ENCODE data around the gene DPP9. TPM values are rescaled to one million over a fixed set of nuclear protein-coding genes. Genes with fewer than 3 reads are reported as not detected.

DPP9 gene
- total and polyA plus RNA-seq, 2 of the 4 experiments (the other 2 are of a cell fraction): 12.4 to 33.0 TPM

GRCh38 chr19:4728871-4729270 lies 5.2 kb upstream of the DPP9 start:
- H3K4ac ChIP-seq (ENCODE audit: low read depth, low read length): no peak overlapping the region
- no peak overlapping the region for H3K9ac ChIP-seq (ENCODE audit: low read depth, low read length)
- H3K79me1 ChIP-seq (ENCODE audit: low read depth in 1 of 2, low read length in 2 of 2): no peaks in the 10 kb centered on the region
- dilution Hi-C loops (cut with HindIII; ENCODE audit: low sequenced_read_pairs, unreplicated experiment) (no loop called here), in situ Hi-C loops (cut with MboI; ENCODE audit: low sequenced_read_pairs) (no loop called here), intact Hi-C loops (cut with micrococcal nuclease) (no loop called here)
- peaks cover 2% of the 10 kb centered on the region; the same call in 1 of the 2 replicates for H3K4me1 ChIP-seq (ENCODE audit: control insufficient read depth, insufficient read depth, low read length)
- no peak overlapping the region for H3K27ac ChIP-seq (ENCODE audit: insufficient read depth, low read length)
- H3K36me3 ChIP-seq (ENCODE audit: control insufficient read depth, insufficient read depth, low read length): no peaks in the 10 kb centered on the region
- no peak overlapping the region for H3K4me3 ChIP-seq (ENCODE audit: insufficient read depth, low read depth, low read length)
- H2BK20ac ChIP-seq (ENCODE audit: low read depth, low read length): no peak overlapping the region
- WGBS, 2 experiments (ENCODE audit: extremely low coverage in 2 of 2, insufficient read length in 1 of 2): no CpG with 5 or more reads among the region's 10 CpGs
- H2BK15ac ChIP-seq (ENCODE audit: low read depth, low read length): no peak overlapping the region
- H4K91ac ChIP-seq (ENCODE audit: insufficient read depth, low read depth, low read length): no peak overlapping the region
- no peaks in the 10 kb centered on the region for H3K9me3 ChIP-seq (ENCODE audit: control insufficient read depth, insufficient read depth, low read length)
- no peak overlapping the region for H4K8ac ChIP-seq (ENCODE audit: low read depth in 2 of 2, low read length in 2 of 2)
- no peak overlapping the region for H3K23ac ChIP-seq (ENCODE audit: low read depth, low read length)
- ATAC-seq (ENCODE audit: low read depth) (no peak), DNase-seq (no peak)
- H4K5ac ChIP-seq (ENCODE audit: low read depth, low read length): no peak overlapping the region
- no peak overlapping the region for H3K56ac ChIP-seq (ENCODE audit: extremely low read depth, insufficient read depth, low read length)
- H2AK5ac ChIP-seq (ENCODE audit: low read depth, low read length): no peak overlapping the region
- CTCF ChIA-PET: interaction anchor here (1.1 kb wide), 1 partner anchor 62 kb away, joined by 3 read pairs; no protein-coding TSS in a partner anchor
- H2AFZ ChIP-seq (replicated peaks; ENCODE audit: low read length, poor library complexity): no peak overlapping the region
- no peak for TF ChIP-seq BHLHE40 (IDR thresholded peaks at IDR 0.05; ENCODE audit: low read depth, low read length)
- TF ChIP-seq FOS (IDR thresholded peaks at IDR 0.05; ENCODE audit: low read depth, low read length): no peak
- TF ChIP-seq, protein P1, sequence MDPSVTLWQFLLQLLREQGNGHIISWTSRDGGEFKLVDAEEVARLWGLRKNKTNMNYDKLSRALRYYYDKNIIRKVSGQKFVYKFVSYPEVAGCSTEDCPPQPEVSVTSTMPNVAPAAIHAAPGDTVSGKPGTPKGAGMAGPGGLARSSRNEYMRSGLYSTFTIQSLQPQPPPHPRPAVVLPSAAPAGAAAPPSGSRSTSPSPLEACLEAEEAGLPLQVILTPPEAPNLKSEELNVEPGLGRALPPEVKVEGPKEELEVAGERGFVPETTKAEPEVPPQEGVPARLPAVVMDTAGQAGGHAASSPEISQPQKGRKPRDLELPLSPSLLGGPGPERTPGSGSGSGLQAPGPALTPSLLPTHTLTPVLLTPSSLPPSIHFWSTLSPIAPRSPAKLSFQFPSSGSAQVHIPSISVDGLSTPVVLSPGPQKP (IDR thresholded peaks at IDR 0.05; ENCODE audit: borderline replicate concordance, low read depth, low read length): no peak
- TF ChIP-seq POLR2A (IDR thresholded peaks at IDR 0.05; ENCODE audit: low read depth, low read length): no peak
- no peak for TF ChIP-seq CTCF (conservative IDR thresholded peaks at IDR 0.05; ENCODE audit: low read depth, low read length)
- no peak for TF ChIP-seq MXI1 (IDR thresholded peaks at IDR 0.05; ENCODE audit: borderline replicate concordance, low read depth, low read length)
- no peak for TF ChIP-seq RCOR1 (IDR thresholded peaks at IDR 0.05; ENCODE audit: insufficient replicate concordance, low read length)
- TF ChIP-seq MAFK (IDR thresholded peaks at IDR 0.05; ENCODE audit: low read depth, low read length): no peak
- TF ChIP-seq CEBPB (IDR thresholded peaks at IDR 0.05; ENCODE audit: low read depth, low read length): no peak
- no peak for TF ChIP-seq NFE2L2 (IDR thresholded peaks at IDR 0.05; ENCODE audit: low read depth, low read length)
- no peak for TF ChIP-seq RAD21 (IDR thresholded peaks at IDR 0.05; ENCODE audit: low read length)
- H3K27me3 ChIP-seq (ENCODE audit: control insufficient read depth, insufficient read depth, low read length): no peaks in the 10 kb centered on the region; the same call in 1 of the 2 replicates
- POLR2A ChIA-PET (ENCODE audit: unreplicated experiment): no interaction called here
- no peak overlapping the region for H3K18ac ChIP-seq (ENCODE audit: low read depth, low read length)
- no TSS peak for BruUV-seq (replicated peaks)
- no peak overlapping the region for H2BK5ac ChIP-seq (ENCODE audit: low read depth, low read length, poor library complexity, severe bottlenecking)
- H2BK120ac ChIP-seq (ENCODE audit: low read depth, low read length): no peak overlapping the region
- H2AK9ac ChIP-seq (replicated peaks; ENCODE audit: low read depth, low read length, poor library complexity): no peak overlapping the region
- no peaks in the 10 kb centered on the region; the same call in 1 of the 2 replicates for H4K20me1 ChIP-seq (ENCODE audit: insufficient read depth, low read length)
- no peak overlapping the region for H3K4me2 ChIP-seq (ENCODE audit: low read depth, low read length)
- H3K14ac ChIP-seq (replicated peaks; ENCODE audit: low read depth, low read length): no peak overlapping the region
- H3K9me1 ChIP-seq (ENCODE audit: insufficient read depth, low read length): 0 out of 2 replicates have a peak, but pooled peaks cover 4% of the 10 kb centered on the region

Data from IMR-90 (cell line).